ENCODE data around the gene BARX2.

Gene BARX2

GRCh38 chr11:129384415-129384814 lies 8.8 kb downstream of the BARX2 start:
- Histone ChIP-seq H3K27me3 (ENCODE audit: insufficient read depth, low read length, poor library complexity) (peaks cover 2% of the 10 kb centered on the region), H4K20me1 (ENCODE audit: insufficient read depth, low read length) (no peaks in the 10 kb centered on the region), H3K27ac (ENCODE audit: low read length) (no peak overlapping the region), H3K79me2 (ENCODE audit: insufficient read depth, low read length) (no peaks in the 10 kb centered on the region), H3K9me3 (ENCODE audit: insufficient read depth, low read length, severe bottlenecking) (no peaks in the 10 kb centered on the region), H3K36me3 (ENCODE audit: insufficient read depth, low read length) (no peaks in the 10 kb centered on the region), H3K4me3 (ENCODE audit: low read depth in 1 of 2, low read length in 2 of 2) (no peak overlapping the region), H3K4me1 (ENCODE audit: insufficient read depth, low read length) (no peaks in the 10 kb centered on the region), H2AFZ (ENCODE audit: low read depth, low read length) (no peak overlapping the region), H3K4me2 (ENCODE audit: insufficient read depth, low read length) (no peak overlapping the region), H3K9ac (ENCODE audit: low read depth, low read length) (no peak overlapping the region)
- no peak for ATAC-seq (ENCODE audit: insufficient read depth, low read depth)
- no peak for DNase-seq
- TF ChIP-seq EZH2 (IDR thresholded peaks at IDR 0.05; ENCODE audit: borderline replicate concordance, low read depth, low read length, severe bottlenecking), result no peak
- no peak for TF ChIP-seq CTCF (IDR thresholded peaks at IDR 0.05; ENCODE audit: borderline replicate concordance, extremely low read depth, low read length, poor library complexity, severe bottlenecking)

- no peaks in the 10 kb centered on the region for H3K9me3 ChIP-seq (ENCODE audit: insufficient read depth, low read length, severe bottlenecking)
- H3K36me3 ChIP-seq (ENCODE audit: insufficient read depth, low read length), result no peaks in the 10 kb centered on the region
- H3K27me3 ChIP-seq (ENCODE audit: insufficient read depth, low read length, poor library complexity), result no peaks in the 10 kb centered on the region
- ATAC-seq (ENCODE audit: insufficient read depth, low read depth), result no peak
- no peak overlapping the region for H3K27ac ChIP-seq (ENCODE audit: low read length)
- no peaks in the 10 kb centered on the region for H3K79me2 ChIP-seq (ENCODE audit: insufficient read depth, low read length)
- no peak overlapping the region for H3K9ac ChIP-seq (ENCODE audit: low read depth, low read length)
- H3K4me3 ChIP-seq (ENCODE audit: low read depth in 1 of 2, low read length in 2 of 2), result no peak overlapping the region
- H3K4me1 ChIP-seq (ENCODE audit: insufficient read depth, low read length), result no peaks in the 10 kb centered on the region
- no peak overlapping the region for H2AFZ ChIP-seq (ENCODE audit: low read depth, low read length)
- DNase-seq, result no peak
- no peak overlapping the region for H3K4me2 ChIP-seq (ENCODE audit: insufficient read depth, low read length)
- TF ChIP-seq EZH2 (IDR thresholded peaks at IDR 0.05; ENCODE audit: borderline replicate concordance, low read depth, low read length, severe bottlenecking), result no peak
- TF ChIP-seq CTCF (IDR thresholded peaks at IDR 0.05; ENCODE audit: borderline replicate concordance, extremely low read depth, low read length, poor library complexity, severe bottlenecking), result no peak
- no peaks in the 10 kb centered on the region for H4K20me1 ChIP-seq (ENCODE audit: insufficient read depth, low read length)
Measured at GRCh38 chr11:129385801-129386200, 10.2 kb downstream of the BARX2 start.

GRCh38 chr11:129386795-129387397 lies 11.2 kb downstream of the BARX2 start:
- Histone ChIP-seq H3K4me2 (ENCODE audit: insufficient read depth, low read length) (no peak overlapping the region), H3K27ac (ENCODE audit: low read length) (no peak overlapping the region), H3K79me2 (ENCODE audit: insufficient read depth, low read length) (no peaks in the 10 kb centered on the region), H4K20me1 (ENCODE audit: insufficient read depth, low read length) (no peaks in the 10 kb centered on the region), H3K4me3 (ENCODE audit: low read depth in 1 of 2, low read length in 2 of 2) (no peak overlapping the region), H3K9me3 (ENCODE audit: insufficient read depth, low read length, severe bottlenecking) (no peaks in the 10 kb centered on the region), H3K9ac (ENCODE audit: low read depth, low read length) (no peak overlapping the region), H3K4me1 (ENCODE audit: insufficient read depth, low read length) (no peaks in the 10 kb centered on the region), H2AFZ (ENCODE audit: low read depth, low read length) (no peak overlapping the region), H3K27me3 (ENCODE audit: insufficient read depth, low read length, poor library complexity) (no peaks in the 10 kb centered on the region), H3K36me3 (ENCODE audit: insufficient read depth, low read length) (no peaks in the 10 kb centered on the region)
- ATAC-seq (ENCODE audit: insufficient read depth, low read depth) (no peak), DNase-seq (no peak)
- TF ChIP-seq EZH2 (IDR thresholded peaks at IDR 0.05; ENCODE audit: borderline replicate concordance, low read depth, low read length, severe bottlenecking), result no peak
- no peak for TF ChIP-seq CTCF (IDR thresholded peaks at IDR 0.05; ENCODE audit: borderline replicate concordance, extremely low read depth, low read length, poor library complexity, severe bottlenecking)
